Suprapubic skin (tissue), 4 donors: Measurements from ENCODE around the gene RNF220. TPM values are rescaled to one million over a fixed set of nuclear protein-coding genes. Genes with fewer than 3 reads are reported as not detected.

Source experiments
- DNase-seq, 2 donors: peaks; one replicate each; pipeline ENCODE4 v3.0.0-alpha.2; 2019; ENCODE audit warnings: low spot score in 2 of 2
- H3K27ac ChIP-seq: fragments of 200-600 bp; sonication (generic); one replicate; pipeline ENCODE4 v1.5.1; 2019
- H3K27me3 ChIP-seq: fragments of 200-600 bp; sonication (generic); one replicate; pipeline ENCODE4 v1.5.1; 2019
- H3K36me3 ChIP-seq: fragments of 200-600 bp; sonication (generic); one replicate; pipeline ENCODE4 v1.5.1; 2019
- H3K4me1 ChIP-seq: fragments of 200-600 bp; sonication (generic); one replicate; pipeline ENCODE4 v1.5.1; 2019
- H3K4me3 ChIP-seq: fragments of 200-600 bp; sonication (generic); one replicate; pipeline ENCODE4 v1.5.1; 2019; ENCODE audit warnings: mild to moderate bottlenecking
- H3K9me3 ChIP-seq: fragments of 200-600 bp; sonication (generic); one replicate; pipeline ENCODE4 v1.5.1; 2019
- EP300 ChIP-seq: sonication (generic); formaldehyde crosslinking; IDR thresholded peaks from one replicate; pipeline ENCODE4 v1.6.1; 2017; ENCODE audit warnings: antibody characterized with exemption
- POLR2A ChIP-seq, 2 donors: fragments of 450-650 bp; IDR thresholded peaks; one replicate each; pipeline ENCODE4 v1.6.1; 2017; ENCODE audit warnings: antibody characterized with exemption in 2 of 2, mild to moderate bottlenecking in 2 of 2, moderate library complexity in 2 of 2
- POLR2AphosphoS5 ChIP-seq, 3 donors: sonication (generic); formaldehyde crosslinking; IDR thresholded peaks; one replicate each; pipeline ENCODE4 v1.6.1; 2017; ENCODE audit warnings: antibody characterized with exemption in 3 of 3
- whole genome bisulfite sequencing: methylation state at CpG from one replicate; pipeline ENCODE4 v1.1.5; 2018; 5-methylcytosine and 5-hydroxymethylcytosine counted together
- total RNA-seq, 4 donors: library from RNA; depleted of rRNA; stranded (reverse); fragments of >200 nt; gene quantifications; one replicate each; pipeline ENCODE4 v1.1.0, GENCODE V29; 2016
- TF ChIP-seq, protein P1 (sequence below), 2 donors: fragments of 200-600 bp in 1 of 2; fragments of 450-650 bp in 1 of 2; sonication (generic) in 1 of 2; IDR thresholded peaks; one replicate each; pipeline ENCODE4 v1.5.1; 2016 to 2019; ENCODE audit warnings: antibody characterized with exemption in 2 of 2, mild to moderate bottlenecking in 1 of 2, moderate library complexity in 1 of 2

Gene RNF220
- total RNA-seq, 4 donors from 2014 or later, result 79.4 to 124 (median 99.5) TPM

DNA sequence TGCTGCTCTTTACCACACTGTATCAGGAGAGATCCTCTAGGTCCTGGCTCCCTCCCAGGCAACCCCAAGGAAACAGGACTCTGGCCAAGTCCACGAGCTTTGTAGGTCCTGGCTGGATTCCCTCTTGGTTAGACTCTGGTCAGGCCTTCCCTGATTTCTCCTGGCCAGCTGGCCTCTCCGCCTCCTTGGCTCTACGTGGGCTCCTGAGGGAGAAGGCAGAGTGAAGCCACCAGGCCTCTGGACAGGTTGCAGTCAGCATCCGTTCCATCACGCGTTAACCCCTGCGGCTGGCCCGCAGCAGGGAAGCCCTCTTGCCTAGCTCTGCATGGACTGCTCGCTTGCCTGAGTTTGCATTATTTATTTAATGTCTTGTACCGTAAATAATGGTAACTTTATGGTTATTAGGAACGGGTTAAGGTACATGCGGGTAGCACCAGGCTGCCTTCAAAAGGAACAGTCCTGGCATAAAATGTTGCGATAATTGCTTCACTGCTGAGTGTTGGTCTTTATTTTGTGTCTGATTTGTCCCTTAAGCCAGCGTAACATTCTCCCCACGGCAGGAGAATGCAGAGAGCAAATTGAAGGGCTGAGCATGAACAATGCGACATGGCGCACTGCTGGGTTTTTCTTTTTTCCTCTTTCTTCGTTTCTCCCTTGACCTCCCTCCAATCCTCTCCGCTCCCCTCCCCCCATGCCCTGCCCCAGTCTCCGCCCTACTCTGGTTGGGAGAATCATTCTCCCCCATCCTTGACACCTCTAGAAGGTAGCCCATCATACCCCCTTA is 100.3 kb downstream of the RNF220 start:
- Histone ChIP-seq H3K27ac (no peak overlapping the region), H3K4me3 (no peak overlapping the region), H3K9me3 (no peaks in the 10 kb centered on the region), H3K36me3 (no peaks in the 10 kb centered on the region), H3K4me1 (peaks cover 19% of the 10 kb centered on the region), H3K27me3 (peaks cover 30% of the 10 kb centered on the region)
- 80% methylated on average over 20 of the region's 20 CpGs for WGBS
- no peak for TF ChIP-seq POLR2A (IDR thresholded peaks at IDR 0.05)
- TF ChIP-seq, protein P1, sequence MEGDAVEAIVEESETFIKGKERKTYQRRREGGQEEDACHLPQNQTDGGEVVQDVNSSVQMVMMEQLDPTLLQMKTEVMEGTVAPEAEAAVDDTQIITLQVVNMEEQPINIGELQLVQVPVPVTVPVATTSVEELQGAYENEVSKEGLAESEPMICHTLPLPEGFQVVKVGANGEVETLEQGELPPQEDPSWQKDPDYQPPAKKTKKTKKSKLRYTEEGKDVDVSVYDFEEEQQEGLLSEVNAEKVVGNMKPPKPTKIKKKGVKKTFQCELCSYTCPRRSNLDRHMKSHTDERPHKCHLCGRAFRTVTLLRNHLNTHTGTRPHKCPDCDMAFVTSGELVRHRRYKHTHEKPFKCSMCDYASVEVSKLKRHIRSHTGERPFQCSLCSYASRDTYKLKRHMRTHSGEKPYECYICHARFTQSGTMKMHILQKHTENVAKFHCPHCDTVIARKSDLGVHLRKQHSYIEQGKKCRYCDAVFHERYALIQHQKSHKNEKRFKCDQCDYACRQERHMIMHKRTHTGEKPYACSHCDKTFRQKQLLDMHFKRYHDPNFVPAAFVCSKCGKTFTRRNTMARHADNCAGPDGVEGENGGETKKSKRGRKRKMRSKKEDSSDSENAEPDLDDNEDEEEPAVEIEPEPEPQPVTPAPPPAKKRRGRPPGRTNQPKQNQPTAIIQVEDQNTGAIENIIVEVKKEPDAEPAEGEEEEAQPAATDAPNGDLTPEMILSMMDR (IDR thresholded peaks at IDR 0.05), result no peak
- no peak for TF ChIP-seq EP300
- no peak for TF ChIP-seq POLR2AphosphoS5 (IDR thresholded peaks at IDR 0.05)
- DNase-seq, result no peak

DNA sequence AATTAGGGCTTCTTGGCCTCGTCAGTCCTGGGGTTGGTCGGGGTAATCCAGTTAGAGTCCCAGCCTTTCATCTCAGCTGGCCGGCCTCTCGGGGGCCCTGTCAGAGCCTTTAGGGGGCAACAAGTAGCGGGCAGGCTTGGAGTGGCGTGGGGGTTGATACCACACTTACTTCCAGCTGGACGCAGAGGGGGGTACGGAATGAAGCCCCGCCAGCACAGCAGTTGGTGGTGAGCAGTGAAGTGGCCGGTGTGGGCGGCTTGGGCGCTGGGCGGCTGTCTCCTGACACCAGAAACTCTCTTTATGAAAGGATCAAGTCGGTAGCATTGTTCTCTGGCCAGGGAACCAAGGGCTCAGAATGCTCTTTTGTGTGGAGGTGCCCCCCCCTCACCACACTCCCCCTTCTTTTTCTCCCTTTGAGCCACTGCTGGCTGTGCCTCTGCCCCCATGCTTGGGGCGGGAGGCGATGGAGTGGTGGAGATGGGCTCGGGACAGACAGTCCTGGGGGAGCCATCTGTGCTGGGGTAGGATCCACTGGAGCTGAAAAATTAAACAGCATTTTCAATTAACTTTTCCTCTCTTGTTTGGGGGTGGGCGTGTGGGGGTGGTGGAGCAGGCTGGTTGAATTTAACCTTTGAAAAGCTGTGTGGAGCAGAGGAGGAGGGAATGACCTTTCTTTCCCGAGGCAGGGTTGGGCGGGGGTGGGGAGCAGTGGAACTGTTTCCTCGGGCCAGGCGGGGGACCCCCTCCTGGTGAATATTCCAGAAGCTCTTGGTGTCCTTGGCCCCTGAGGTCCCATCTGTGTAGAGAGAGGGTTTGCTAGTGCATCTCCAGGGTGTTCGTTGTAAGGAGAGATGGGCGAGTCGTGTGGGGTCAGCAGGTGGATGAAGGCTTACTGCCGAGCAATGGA is 102.7 kb downstream of the RNF220 start:
- no peak overlapping the region for H3K27ac ChIP-seq
- H3K4me3 ChIP-seq, result no peak overlapping the region
- TF ChIP-seq, protein P1 (IDR thresholded peaks at IDR 0.05), result no peak
- no peak for TF ChIP-seq EP300
- no peak for TF ChIP-seq POLR2AphosphoS5 (IDR thresholded peaks at IDR 0.05)
- no peak for TF ChIP-seq POLR2A (IDR thresholded peaks at IDR 0.05)
- peaks cover 30% of the 10 kb centered on the region for H3K27me3 ChIP-seq
- no peaks in the 10 kb centered on the region for H3K9me3 ChIP-seq
- WGBS, result 70% methylated on average over 26 of the region's 26 CpGs
- H3K36me3 ChIP-seq, result no peaks in the 10 kb centered on the region
- no peak for DNase-seq
- peaks cover 14% of the 10 kb centered on the region for H3K4me1 ChIP-seq

DNA sequence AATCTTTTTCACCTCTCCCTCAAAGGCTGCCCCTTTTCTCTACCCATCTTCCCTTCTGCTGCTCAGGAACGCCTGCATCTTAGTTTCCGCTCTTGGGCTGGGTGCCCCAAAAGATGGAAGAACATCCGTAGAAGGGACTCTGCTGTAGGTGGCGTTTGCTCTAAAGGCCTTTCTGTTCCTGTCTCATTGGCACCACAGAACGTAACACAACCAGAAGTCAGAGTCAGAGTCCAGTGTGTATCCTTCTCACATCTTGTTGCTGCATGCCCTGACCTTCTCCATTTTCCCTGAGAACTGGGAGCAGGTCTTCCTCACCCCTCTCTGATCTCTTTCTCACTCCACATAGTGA is 103.3 kb downstream of the RNF220 start:
- no peak for TF ChIP-seq EP300
- no peak for TF ChIP-seq POLR2AphosphoS5 (IDR thresholded peaks at IDR 0.05)
- TF ChIP-seq POLR2A (IDR thresholded peaks at IDR 0.05), result no peak
- TF ChIP-seq, protein P1 (IDR thresholded peaks at IDR 0.05), result no peak
- Histone ChIP-seq H3K4me1 (peaks cover 20% of the 10 kb centered on the region), H3K27ac (no peak overlapping the region), H3K36me3 (no peaks in the 10 kb centered on the region), H3K4me3 (no peak overlapping the region), H3K9me3 (no peaks in the 10 kb centered on the region), H3K27me3 (peaks cover 30% of the 10 kb centered on the region)
- WGBS, result 85% methylated on average over 5 of the region's 5 CpGs
- no peak for DNase-seq

DNA sequence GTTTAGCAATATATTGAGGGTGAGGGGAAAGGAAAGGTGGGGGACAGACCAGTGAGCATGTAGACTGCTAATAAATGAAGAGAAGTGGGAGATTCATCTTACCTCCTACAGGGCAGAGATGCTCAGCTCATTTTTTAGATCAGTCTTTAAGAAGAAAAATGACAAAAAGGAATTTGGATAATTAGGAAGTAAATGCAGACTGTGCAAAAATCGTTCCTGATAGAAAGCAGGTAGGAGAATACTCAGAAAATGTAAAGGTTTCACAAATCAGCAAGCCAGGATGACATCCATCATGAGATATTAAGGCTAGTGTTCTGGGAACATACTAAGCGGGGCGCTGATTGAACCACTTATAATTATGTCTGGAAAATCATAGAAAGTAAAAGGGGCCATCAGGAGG is 106.3 kb downstream of the RNF220 start:
- WGBS, result 59% methylated on average over 3 of the region's 3 CpGs
- Histone ChIP-seq H3K4me1 (peaks cover 20% of the 10 kb centered on the region), H3K4me3 (no peak overlapping the region), H3K27me3 (peaks cover 30% of the 10 kb centered on the region), H3K9me3 (no peaks in the 10 kb centered on the region), H3K36me3 (no peaks in the 10 kb centered on the region), H3K27ac (no peak overlapping the region)
- no peak for TF ChIP-seq POLR2A (IDR thresholded peaks at IDR 0.05)
- TF ChIP-seq POLR2AphosphoS5 (IDR thresholded peaks at IDR 0.05), result no peak
- no peak for TF ChIP-seq EP300
- TF ChIP-seq, protein P1 (IDR thresholded peaks at IDR 0.05), result no peak
- no peak for DNase-seq

DNA sequence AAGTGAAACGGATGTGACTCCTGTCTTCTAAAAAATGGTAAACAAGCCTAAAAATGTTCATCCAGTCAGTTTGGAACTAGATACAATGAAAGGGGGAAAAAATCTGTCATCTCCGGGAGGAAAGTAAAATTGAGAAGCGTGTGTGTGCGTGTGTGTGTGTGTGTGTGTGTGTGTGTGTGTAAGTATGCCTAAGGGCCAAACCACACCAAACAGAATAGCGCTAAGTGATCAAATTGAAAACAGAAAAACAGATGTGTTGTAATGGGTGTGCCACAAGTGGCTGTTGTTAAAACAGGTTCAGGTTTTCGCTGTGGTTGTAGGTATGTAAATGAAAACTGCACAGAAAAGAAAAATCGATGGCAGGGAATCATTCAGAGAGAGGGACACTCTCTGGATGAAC is 106.7 kb downstream of the RNF220 start:
- H3K27ac ChIP-seq, result no peak overlapping the region
- H3K27me3 ChIP-seq, result peaks cover 28% of the 10 kb centered on the region
- 24% methylated on average over 7 of the region's 7 CpGs for WGBS
- H3K4me3 ChIP-seq, result no peak overlapping the region
- no peaks in the 10 kb centered on the region for H3K9me3 ChIP-seq
- no peak for DNase-seq
- no peaks in the 10 kb centered on the region for H3K36me3 ChIP-seq
- no peak for TF ChIP-seq POLR2AphosphoS5 (IDR thresholded peaks at IDR 0.05)
- TF ChIP-seq, protein P1 (IDR thresholded peaks at IDR 0.05), result no peak
- TF ChIP-seq EP300, result no peak
- TF ChIP-seq POLR2A (IDR thresholded peaks at IDR 0.05), result no peak
- peaks cover 20% of the 10 kb centered on the region for H3K4me1 ChIP-seq
